ENCODE measurements around the gene PUS1. TPM values are rescaled to one million over a fixed set of nuclear protein-coding genes. Genes with fewer than 3 reads are reported as not detected.

Gene PUS1
- total and polyA plus RNA-seq, 2 of the 8 experiments (the other 6 are each of a cell fraction or from before 2014, with no cell fraction given) = 48.1 to 81.2 TPM

DNA sequence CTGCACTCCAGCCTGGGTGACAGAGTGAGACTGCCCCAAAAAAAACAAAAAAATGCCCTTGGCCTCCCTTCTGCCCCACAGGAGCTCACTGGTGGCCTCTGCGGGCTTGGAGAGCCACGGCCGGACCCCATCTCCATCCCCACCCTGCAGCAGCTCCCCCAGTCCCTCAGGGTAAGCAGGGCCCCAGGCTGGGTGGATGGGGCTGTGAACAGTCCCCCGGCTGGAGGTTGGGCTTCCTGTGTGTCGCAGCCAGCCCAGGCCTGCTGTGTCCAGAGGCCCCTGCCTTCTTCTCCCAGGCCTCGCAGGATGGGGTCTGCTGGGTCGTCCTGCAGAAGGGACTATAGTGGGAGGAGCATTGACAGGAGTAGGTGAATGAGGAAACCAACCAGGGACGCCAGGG is 15.4 kb upstream of the PUS1 start:
- no peak overlapping the region for H3K23ac ChIP-seq (ENCODE audit: insufficient read length)
- no peak overlapping the region for H2BK15ac ChIP-seq (ENCODE audit: low read length)
- no peak overlapping the region for H2AK5ac ChIP-seq (ENCODE audit: low read depth, low read length)
- H3K23me2 ChIP-seq (ENCODE audit: low read depth, low read length) = peaks cover 2% of the 10 kb centered on the region; the same call in 1 of the 2 replicates
- no peaks in the 10 kb centered on the region for H3K9me3 ChIP-seq (ENCODE audit: insufficient read depth in 2 of 2, low read depth in 1 of 2, low read length in 1 of 2)
- no peak overlapping the region for H3K4ac ChIP-seq (replicated peaks; ENCODE audit: insufficient read length, low read depth, low read length)
- no peak overlapping the region for H4K8ac ChIP-seq (ENCODE audit: extremely low read depth, insufficient read depth, low read length)
- H3K27me3 ChIP-seq (replicated peaks in 1 of 4; ENCODE audit: control insufficient read depth in 3 of 4, extremely low read depth in 1 of 4, insufficient read depth in 3 of 4, low read length in 3 of 4) = no peaks in the 10 kb centered on the region
- DNase-seq (ENCODE audit: low read depth in 1 of 2, low spot score in 2 of 2) = no peak
- H3K27ac ChIP-seq (ENCODE audit: low read depth, low read length) = no peak overlapping the region
- H4K5ac ChIP-seq (ENCODE audit: insufficient read length, low read depth, low read length) = no peak overlapping the region
- no peak overlapping the region for H2AFZ ChIP-seq (ENCODE audit: low read length)
- no peak overlapping the region for H4K91ac ChIP-seq (replicated peaks; ENCODE audit: insufficient read length, low read length)
- H4K20me1 ChIP-seq (replicated peaks in 1 of 2; ENCODE audit: control insufficient read depth in 1 of 2, insufficient read depth in 2 of 2, low read length in 2 of 2) = peaks cover 3 to 7% of the 10 kb centered on the region in 2 experiments
- no peak for FAIRE-seq
- peaks cover 8 to 68% (median 38%) of the 10 kb centered on the region in 4 experiments for H3K36me3 ChIP-seq (ENCODE audit: control insufficient read depth in 2 of 4, insufficient read depth in 4 of 4, low read length in 3 of 4)
- H3K4me3 ChIP-seq (ENCODE audit: extremely low read depth in 1 of 4, insufficient read depth in 2 of 4, low read depth in 3 of 4, low read length in 4 of 4) = no peak overlapping the region
- WGBS, 2 experiments (ENCODE audit: extremely low coverage in 1 of 2, insufficient coverage in 1 of 2, insufficient read length in 1 of 2, insufficient replicate concordance in 2 of 2, low coverage in 1 of 2, low lambda C conversion rate in 2 of 2, missing lambda C conversion rate in 1 of 2) = 82% methylated on average over 5 of the region's 8 CpGs; no CpG with 5 or more reads in 1 of the 2 experiments
- H3K9ac ChIP-seq (replicated peaks in 1 of 4; ENCODE audit: extremely low read depth in 1 of 4, low read depth in 3 of 4, low read length in 3 of 4) = no peak overlapping the region
- no peak overlapping the region for H2BK20ac ChIP-seq (ENCODE audit: low read length)
- H3K4me2 ChIP-seq (ENCODE audit: insufficient read depth in 1 of 2, low read depth in 2 of 2, low read length in 2 of 2) = no peak overlapping the region
- CTCF ChIA-PET (ENCODE audit: partially characterized antibody) = no interaction called here
- no peaks in the 10 kb centered on the region for H3K4me1 ChIP-seq (replicated peaks in 1 of 4; ENCODE audit: control insufficient read depth in 3 of 4, insufficient read depth in 4 of 4, low read length in 3 of 4)
- no peak overlapping the region for H3K14ac ChIP-seq (ENCODE audit: insufficient read length)
- no peak overlapping the region for H3K18ac ChIP-seq (ENCODE audit: extremely low read depth, low read length)
- no peak overlapping the region for H2BK5ac ChIP-seq (ENCODE audit: low read depth, low read length)
- H3K79me1 ChIP-seq (ENCODE audit: low read depth, low read length) = no peaks in the 10 kb centered on the region
- POLR2A ChIA-PET (ENCODE audit: partially characterized antibody) = no interaction called here
- no peak overlapping the region for H2BK12ac ChIP-seq (ENCODE audit: low read depth, low read length)
- no peaks in the 10 kb centered on the region for H3K79me2 ChIP-seq (ENCODE audit: control insufficient read depth in 1 of 2, insufficient read depth in 2 of 2, low read length in 2 of 2)
- no peak overlapping the region for H3K56ac ChIP-seq (replicated peaks; ENCODE audit: insufficient read length, low read depth, low read length)
- no peak overlapping the region for H2BK120ac ChIP-seq (replicated peaks; ENCODE audit: low read depth, low read length)
- TF ChIP-seq CTBP2 (IDR thresholded peaks at IDR 0.05; ENCODE audit: borderline replicate concordance, insufficient read depth, insufficient read length, low read length) (no peak), POLR2A (IDR thresholded peaks at IDR 0.05; ENCODE audit: control extremely low read depth in 1 of 2, low read depth in 2 of 2, low read length in 2 of 2) (no peak), SAP30 (IDR thresholded peaks at IDR 0.05; ENCODE audit: insufficient read depth, insufficient replicate concordance, low read length) (no peak), SP1 (IDR thresholded peaks at IDR 0.05; ENCODE audit: low read depth, low read length) (no peak), GABPA (IDR thresholded peaks at IDR 0.05; ENCODE audit: borderline replicate concordance, insufficient read depth, low read length) (no peak), FOSL1 (IDR thresholded peaks at IDR 0.05; ENCODE audit: insufficient read depth, low read depth, low read length) (no peak), SIX5 (IDR thresholded peaks at IDR 0.05; ENCODE audit: low read depth, low read length) (no peak), RAD21 (IDR thresholded peaks at IDR 0.05 in 1 of 2, conservative IDR thresholded peaks at IDR 0.05 in 1 of 2; ENCODE audit: low read depth in 2 of 2, low read length in 2 of 2) (no peak)
